ENCODE data around the gene CDH23.
A peak's percentile ranks its signal among the peaks of the same experiment; 100 is the strongest.

CDH23 gene

DNA sequence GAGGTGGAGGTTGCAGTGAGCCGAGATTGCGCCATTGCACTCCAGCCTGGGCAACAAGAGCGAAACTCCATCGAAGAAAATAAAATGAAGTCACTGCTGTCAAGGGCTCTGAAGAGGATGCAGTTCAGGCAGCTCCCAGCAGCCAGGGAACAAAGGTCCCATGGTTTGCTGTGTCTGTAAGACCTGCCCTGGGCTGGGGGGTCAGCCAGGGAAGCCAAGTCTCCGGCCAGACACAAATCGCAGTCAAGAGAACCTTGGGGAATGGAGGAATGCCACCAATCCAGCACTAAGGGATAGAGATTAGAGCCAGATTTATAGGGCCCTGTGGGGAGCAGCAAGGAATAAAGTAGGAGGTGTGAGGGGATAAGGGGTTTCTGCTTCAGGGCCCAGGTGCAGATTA, 405.5 kb downstream of the CDH23 start:
- no peak for DNase-seq (ENCODE audit: low read depth)

GRCh38 chr10:71802715-71803488, 406.2 kb downstream of the CDH23 start:
- DNase-seq (ENCODE audit: low read depth) = no peak

GRCh38 chr10:71804077-71804476, 407.4 kb downstream of the CDH23 start:
- no peak for DNase-seq (ENCODE audit: low read depth)

DNA sequence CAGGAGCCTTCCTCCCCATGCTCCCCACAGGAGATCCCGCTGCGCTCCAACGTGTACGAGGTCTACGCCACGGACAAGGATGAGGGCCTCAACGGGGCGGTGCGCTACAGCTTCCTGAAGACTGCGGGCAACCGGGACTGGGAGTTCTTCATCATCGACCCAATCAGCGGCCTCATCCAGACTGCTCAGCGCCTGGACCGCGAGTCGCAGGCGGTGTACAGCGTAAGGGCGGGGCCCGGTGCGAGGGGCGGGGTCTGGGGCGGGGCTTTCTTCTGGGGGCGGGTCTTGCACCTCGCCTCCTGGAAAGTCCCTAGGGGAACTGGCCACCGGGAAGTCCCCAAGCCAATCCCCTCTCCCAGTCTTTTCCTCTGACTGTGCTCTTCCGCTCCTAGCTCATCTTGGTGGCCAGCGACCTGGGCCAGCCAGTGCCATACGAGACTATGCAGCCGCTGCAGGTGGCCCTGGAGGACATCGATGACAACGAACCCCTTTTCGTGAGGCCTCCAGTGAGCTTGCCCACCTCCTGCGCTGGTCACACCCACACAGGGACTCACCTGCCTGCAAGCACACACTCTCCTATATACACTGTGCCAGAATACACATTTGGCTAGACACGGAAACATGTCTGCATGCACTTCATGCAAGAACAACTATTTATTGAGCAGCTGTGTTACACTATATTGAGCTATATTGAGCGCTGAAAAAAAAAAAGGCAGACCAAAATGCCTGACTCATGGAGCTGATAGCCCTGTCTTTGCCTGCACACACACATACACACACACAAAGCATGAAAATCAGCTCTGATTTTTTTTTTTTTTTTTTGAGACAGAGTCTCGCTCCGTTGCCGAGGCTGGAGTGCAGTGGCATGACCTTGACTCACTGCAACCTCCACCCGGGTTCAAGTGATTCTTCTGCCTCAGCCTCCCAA, 409.3 kb downstream of the CDH23 start:
- no peak for DNase-seq (ENCODE audit: low read depth)

DNA sequence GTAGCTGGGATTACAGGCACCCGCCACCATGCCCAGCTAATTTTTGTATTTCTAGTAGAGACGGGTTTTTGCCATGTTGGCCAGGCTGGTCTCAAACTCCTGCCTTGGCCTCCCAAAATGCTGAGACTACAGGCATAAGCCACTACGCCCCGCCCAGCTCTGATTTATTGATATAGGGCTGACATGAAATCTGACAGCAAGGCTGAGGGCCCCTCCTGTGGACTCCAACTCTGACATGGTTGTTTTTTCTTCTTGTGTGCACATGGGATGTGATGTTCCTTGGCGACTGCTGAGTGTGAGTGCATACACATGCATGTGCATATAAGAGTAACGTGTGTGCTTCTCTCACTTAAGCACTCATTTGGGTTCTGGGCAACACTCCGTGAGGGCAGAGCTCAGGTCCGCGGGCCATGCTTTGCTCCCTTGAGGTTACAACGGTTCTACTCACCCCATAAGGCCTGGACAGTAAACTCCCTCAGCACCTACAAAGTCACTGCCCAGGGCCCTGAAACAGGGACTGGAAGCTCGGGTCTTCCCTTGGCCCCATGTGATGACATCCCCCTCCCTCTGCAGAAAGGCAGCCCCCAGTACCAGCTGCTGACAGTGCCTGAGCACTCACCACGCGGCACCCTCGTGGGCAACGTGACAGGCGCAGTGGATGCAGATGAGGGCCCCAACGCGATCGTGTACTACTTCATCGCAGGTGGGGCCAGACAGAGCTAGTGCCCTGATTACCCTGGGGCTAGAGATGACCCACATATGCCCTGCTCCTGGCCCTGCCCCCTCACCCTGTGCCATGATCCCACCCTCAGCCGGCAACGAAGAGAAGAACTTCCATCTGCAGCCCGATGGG, 410.2 kb downstream of the CDH23 start:
- no peak for DNase-seq (ENCODE audit: low read depth)

GRCh38 chr10:71807557-71808510, 411.1 kb downstream of the CDH23 start:
- DNase-seq (ENCODE audit: low read depth) = no peak

DNA sequence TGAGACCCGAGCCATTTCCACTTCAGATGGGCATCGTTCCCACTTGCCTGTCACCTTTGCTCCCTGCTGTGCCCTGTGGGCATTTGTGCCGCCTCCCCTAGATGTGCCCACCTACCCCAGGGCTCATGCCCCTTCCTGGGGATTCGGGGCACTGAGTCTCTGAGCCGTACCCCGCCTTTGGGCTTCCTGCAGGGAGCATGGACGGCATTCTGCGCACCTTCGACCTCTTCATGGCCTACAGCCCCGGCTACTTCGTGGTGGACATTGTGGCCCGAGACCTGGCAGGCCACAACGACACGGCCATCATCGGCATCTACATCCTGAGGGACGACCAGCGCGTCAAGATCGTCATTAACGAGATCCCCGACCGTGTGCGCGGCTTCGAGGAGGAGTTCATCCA, 412.9 kb downstream of the CDH23 start:
- no peak for DNase-seq (ENCODE audit: low read depth)

GRCh38 chr10:71810048-71810750, 413.5 kb downstream of the CDH23 start:
- DNase-seq (ENCODE audit: low read depth) = no peak

DNA sequence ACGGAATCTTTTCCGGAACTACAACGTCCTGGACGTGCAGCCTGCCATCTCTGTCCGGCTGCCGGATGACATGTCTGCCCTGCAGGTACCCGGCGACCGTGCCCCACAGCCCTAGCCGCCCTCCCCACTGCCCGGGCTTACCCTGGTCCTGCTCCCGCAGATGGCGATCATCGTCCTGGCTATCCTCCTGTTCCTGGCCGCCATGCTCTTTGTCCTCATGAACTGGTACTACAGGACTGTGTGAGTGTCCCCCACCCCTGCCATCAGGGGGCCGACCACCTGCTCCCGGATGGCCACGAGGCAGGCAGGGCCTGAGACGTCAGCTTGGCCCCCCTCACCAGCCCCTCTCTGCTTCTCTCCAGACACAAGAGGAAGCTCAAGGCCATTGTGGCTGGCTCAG, 414.6 kb downstream of the CDH23 start:
- no peak for DNase-seq (ENCODE audit: low read depth)

GRCh38 chr10:71812016-71812912, 415.5 kb downstream of the CDH23 start:
- peak; percentile 74 for DNase-seq (ENCODE audit: low read depth)

DNA sequence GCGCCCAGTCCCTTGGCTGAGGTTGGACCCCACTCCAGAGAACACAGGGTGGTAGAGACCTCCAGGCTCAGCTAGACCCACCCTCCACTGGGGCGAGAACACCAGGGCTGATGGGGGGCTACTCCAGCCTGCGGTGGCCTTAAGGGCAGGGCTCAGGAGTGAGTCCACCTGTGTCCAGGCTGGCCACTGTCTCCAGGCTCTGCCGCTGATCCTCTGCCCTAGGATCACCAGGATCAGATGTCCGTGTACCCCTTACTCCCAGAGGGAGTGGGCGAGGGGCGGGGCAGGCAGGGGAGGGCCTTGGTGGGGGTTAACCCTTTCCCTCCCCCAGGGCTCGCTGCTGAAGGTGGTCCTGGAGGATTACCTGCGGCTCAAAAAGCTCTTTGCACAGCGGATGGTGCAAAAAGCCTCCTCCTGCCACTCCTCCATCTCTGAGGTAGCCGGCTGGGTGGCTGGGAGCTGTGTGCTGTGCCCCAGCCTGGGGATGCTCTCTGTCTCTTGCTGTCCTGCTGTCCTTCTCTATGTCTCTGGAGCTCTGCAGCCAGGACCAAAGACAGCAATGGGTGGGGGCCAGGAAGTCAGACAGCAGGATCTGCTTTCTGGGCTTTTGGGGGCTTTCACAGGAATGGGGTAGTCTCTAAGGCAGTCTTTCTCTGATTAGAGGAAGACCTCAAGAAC, 416.3 kb downstream of the CDH23 start:
- DNase-seq (ENCODE audit: low read depth) = no peak

GRCh38 chr10:71814922-71815411, 418.2 kb downstream of the CDH23 start:
- DNase-seq (ENCODE audit: low read depth) = no peak

GRCh38 chr10:71815515-71816130, 418.9 kb downstream of the CDH23 start:
- DNase-seq (ENCODE audit: low read depth) = no peak

DNA sequence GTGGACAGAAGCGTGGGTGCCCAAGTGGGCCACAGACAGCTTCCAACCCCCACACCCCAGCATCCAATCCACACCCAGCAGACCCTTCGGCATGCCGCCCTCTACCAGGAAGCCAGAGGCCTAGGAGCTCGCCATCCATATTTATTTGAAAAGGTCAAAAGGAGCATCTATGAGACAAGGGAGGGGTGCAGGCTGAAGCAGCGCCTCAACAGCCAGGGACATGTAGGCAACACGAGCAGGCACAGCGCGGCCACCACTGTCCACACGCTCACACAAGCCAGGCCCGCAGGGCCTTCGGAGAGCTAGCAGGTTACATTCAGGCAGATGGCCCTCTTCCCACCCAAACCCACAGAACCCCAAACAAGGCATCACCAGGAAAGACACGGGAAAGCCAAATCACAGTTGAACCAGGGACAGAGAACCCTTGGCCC, 419.7 kb downstream of the CDH23 start:
- DNase-seq (ENCODE audit: low read depth) = no peak

- DNase-seq (ENCODE audit: low read depth) = no peak
Measured at GRCh38 chr10:71816936-71817618, 420.4 kb downstream of the CDH23 start.

DNA sequence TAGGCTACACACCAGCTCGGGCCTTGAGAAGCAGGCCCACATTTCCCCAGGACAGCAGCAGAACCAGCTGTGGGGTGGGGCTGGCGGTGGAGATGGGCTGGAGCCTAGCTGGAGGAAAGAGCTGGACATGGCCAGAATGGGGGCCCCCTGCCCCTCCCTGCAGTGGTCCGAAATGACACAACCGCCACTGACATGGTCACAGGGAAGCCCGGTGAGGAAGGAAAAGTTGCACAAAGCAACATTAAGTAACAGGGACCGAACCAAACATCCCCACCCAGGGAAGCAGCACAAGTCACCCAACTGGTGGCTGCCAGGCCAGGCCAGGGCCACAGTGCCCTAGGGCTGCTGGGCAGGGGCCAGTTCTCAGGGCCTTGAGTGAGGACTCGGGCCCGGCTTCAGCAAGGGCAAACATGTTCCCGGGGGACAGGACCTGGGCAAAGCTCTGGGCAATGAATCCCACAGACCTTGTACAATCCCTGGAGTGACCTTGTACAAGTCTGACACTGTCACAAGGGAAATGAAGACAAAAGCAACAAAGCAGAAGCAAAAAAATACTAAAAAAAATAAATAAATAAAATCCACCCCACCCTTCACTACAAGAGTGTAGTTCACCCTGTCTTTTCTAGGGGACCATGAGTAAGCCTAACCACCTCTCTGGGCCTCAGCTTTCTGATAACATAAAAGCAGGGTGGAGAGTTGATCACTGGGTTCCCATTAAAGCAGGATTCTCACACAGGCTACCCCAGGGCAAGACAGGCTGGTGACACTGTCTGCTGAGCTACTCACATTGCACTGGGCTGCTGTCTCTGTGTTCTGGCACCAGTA, 421.3 kb downstream of the CDH23 start:
- no peak for DNase-seq (ENCODE audit: low read depth)

Data from stimulated activated CD8-positive, alpha-beta memory T cell treated with anti-CD3 and anti-CD28 coated beads, Interleukin-4, amount 100 ng/mL, for 24 hours (primary cell).